Kidney epithelial cell (primary cell): ENCODE data around the gene NPHP3. TPM values are rescaled to one million over a fixed set of nuclear protein-coding genes. Genes with fewer than 3 reads are reported as not detected.
"Not testable (repeated sequence)": the region's sequence is repeated elsewhere in the genome, so short reads cannot be mapped to it uniquely, and the experiment has no call there.

Experiments
- DNase-seq: peaks from one replicate; pipeline ENCODE4 v3.0.0-alpha.2; 2010; ENCODE audit warnings: low read depth
- H3K27me3 ChIP-seq: 2 replicates; pipeline ENCODE4 v1.6.0; 2011; ENCODE audit warnings: low read length; ENCODE audit not compliant: control insufficient read depth, insufficient read depth
- H3K36me3 ChIP-seq: 2 replicates; pipeline ENCODE4 v1.5.1; 2011; ENCODE audit warnings: low read length; ENCODE audit not compliant: control insufficient read depth, insufficient read depth
- H3K4me3 ChIP-seq: 2 replicates; pipeline ENCODE4 v1.5.1; 2011; ENCODE audit warnings: low read depth, mild to moderate bottlenecking, control low read depth, low read length
- total RNA-seq: library from RNA; depleted of rRNA; stranded (reverse); fragments of >200 nt; gene quantifications from 2 replicates; pipeline ENCODE4 v1.2.3, GENCODE V29; 2015
- TF ChIP-seq, protein P1 (sequence below): IDR thresholded peaks from 2 replicates; pipeline ENCODE4 v1.5.1; 2011; ENCODE audit warnings: mild to moderate bottlenecking, moderate library complexity, low read length, control low read depth, inconsistent platforms; ENCODE audit not compliant: insufficient read depth, poor library complexity, severe bottlenecking

Gene NPHP3, protein sequence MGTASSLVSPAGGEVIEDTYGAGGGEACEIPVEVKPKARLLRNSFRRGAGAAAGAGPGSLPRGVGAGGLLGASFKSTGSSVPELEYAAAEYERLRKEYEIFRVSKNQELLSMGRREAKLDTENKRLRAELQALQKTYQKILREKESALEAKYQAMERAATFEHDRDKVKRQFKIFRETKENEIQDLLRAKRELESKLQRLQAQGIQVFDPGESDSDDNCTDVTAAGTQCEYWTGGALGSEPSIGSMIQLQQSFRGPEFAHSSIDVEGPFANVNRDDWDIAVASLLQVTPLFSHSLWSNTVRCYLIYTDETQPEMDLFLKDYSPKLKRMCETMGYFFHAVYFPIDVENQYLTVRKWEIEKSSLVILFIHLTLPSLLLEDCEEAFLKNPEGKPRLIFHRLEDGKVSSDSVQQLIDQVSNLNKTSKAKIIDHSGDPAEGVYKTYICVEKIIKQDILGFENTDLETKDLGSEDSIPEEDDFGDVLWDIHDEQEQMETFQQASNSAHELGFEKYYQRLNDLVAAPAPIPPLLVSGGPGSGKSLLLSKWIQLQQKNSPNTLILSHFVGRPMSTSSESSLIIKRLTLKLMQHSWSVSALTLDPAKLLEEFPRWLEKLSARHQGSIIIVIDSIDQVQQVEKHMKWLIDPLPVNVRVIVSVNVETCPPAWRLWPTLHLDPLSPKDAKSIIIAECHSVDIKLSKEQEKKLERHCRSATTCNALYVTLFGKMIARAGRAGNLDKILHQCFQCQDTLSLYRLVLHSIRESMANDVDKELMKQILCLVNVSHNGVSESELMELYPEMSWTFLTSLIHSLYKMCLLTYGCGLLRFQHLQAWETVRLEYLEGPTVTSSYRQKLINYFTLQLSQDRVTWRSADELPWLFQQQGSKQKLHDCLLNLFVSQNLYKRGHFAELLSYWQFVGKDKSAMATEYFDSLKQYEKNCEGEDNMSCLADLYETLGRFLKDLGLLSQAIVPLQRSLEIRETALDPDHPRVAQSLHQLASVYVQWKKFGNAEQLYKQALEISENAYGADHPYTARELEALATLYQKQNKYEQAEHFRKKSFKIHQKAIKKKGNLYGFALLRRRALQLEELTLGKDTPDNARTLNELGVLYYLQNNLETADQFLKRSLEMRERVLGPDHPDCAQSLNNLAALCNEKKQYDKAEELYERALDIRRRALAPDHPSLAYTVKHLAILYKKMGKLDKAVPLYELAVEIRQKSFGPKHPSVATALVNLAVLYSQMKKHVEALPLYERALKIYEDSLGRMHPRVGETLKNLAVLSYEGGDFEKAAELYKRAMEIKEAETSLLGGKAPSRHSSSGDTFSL (N-terminal part only)
- 16.8 and 23.3 TPM in 2 replicates for total RNA-seq

- peak within 1 kb of the TSS; percentile 89 for H3K4me3 ChIP-seq
- H3K36me3 ChIP-seq = no peaks in the 10 kb centered on the region
- H3K27me3 ChIP-seq = no peaks in the 10 kb centered on the region
- TF ChIP-seq, protein P1, sequence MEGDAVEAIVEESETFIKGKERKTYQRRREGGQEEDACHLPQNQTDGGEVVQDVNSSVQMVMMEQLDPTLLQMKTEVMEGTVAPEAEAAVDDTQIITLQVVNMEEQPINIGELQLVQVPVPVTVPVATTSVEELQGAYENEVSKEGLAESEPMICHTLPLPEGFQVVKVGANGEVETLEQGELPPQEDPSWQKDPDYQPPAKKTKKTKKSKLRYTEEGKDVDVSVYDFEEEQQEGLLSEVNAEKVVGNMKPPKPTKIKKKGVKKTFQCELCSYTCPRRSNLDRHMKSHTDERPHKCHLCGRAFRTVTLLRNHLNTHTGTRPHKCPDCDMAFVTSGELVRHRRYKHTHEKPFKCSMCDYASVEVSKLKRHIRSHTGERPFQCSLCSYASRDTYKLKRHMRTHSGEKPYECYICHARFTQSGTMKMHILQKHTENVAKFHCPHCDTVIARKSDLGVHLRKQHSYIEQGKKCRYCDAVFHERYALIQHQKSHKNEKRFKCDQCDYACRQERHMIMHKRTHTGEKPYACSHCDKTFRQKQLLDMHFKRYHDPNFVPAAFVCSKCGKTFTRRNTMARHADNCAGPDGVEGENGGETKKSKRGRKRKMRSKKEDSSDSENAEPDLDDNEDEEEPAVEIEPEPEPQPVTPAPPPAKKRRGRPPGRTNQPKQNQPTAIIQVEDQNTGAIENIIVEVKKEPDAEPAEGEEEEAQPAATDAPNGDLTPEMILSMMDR = no peak
- DNase-seq = peak; percentile 69
Observed at GRCh38 chr3:132722165-132723023, at the start of gene NPHP3. NPHP3 (minus strand) TSS chr3:132722409; CDS start chr3:132722355, 54 bp downstream.

- TF ChIP-seq, protein P1 = no peak
- Histone ChIP-seq H3K27me3 (no peaks in the 10 kb centered on the region), H3K36me3 (no peaks in the 10 kb centered on the region), H3K4me3 (no peak overlapping the region)
- DNase-seq = no peak
Observed at GRCh38 chr3:132758740-132759139, 36.5 kb upstream of the NPHP3 start.

- TF ChIP-seq, protein P1 = no peak
- H3K36me3 ChIP-seq = no peaks in the 10 kb centered on the region
- no peak for DNase-seq
- no peak overlapping the region for H3K4me3 ChIP-seq
- H3K27me3 ChIP-seq = no peaks in the 10 kb centered on the region
Observed at GRCh38 chr3:132756108-132756650, 34.0 kb upstream of the NPHP3 start.

DNA sequence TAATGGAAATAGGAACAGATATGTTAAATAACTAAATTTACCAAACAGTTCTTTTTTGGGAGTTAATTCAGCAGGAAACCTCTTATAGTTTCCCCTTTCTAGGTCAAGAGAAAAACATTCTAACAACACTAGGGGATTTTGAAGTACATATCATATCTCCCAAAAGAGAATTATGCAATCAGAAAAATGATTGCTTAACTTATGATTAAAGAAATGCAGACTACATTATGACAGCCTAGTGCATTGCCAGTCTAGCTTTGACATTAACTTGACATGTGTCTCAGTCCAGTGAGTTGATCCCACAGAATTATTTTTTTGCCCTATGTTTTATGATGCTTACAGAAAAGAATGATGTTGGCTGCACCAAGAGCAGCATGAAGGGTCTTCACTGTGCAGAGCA is 31.7 kb upstream of the NPHP3 start:
- Histone ChIP-seq H3K27me3 (no peaks in the 10 kb centered on the region), H3K36me3 (no peaks in the 10 kb centered on the region), H3K4me3 (no peak overlapping the region)
- TF ChIP-seq, protein P1 = no peak
- no peak for DNase-seq

DNA sequence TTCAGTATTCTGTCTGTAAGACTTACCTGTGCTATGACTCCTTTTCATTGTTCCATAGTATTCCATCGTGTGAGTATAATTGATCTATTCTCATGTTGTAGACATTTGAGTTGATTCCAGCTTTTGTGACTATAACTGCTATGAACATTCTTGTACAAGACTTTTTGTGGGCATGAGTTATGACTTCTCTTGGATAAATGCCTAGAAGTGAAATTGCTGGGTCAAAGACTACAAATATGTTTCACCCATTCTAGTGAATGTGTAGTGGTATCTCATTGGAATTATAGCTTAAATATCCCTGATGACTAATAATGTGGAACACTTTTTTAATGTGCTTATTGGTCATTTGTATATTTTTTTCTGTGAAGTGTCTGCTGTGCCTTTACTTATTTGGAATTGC is 27.6 kb upstream of the NPHP3 start:
- TF ChIP-seq, protein P1 = no peak
- Histone ChIP-seq H3K36me3 (no peaks in the 10 kb centered on the region), H3K27me3 (no peaks in the 10 kb centered on the region), H3K4me3 (no peak overlapping the region)
- no peak for DNase-seq

- DNase-seq, H3K4me3 ChIP-seq, H3K27me3 ChIP-seq, H3K36me3 ChIP-seq: not testable (repeated sequence)
Observed at GRCh38 chr3:132746720-132747119, 24.5 kb upstream of the NPHP3 start.
